GM18502 (cell line): ENCODE measurements around the gene TLR7.

Source experiments
- ATAC-seq: cut with Tn5 transposase; IDR thresholded peaks from one replicate; pipeline ENCODE4 v1.9.1; 2021; ENCODE audit warnings: mild to moderate bottlenecking; ENCODE audit not compliant: unreplicated experiment, poor library complexity

Gene TLR7

GRCh38 chrX:12887767-12888166, 20.9 kb downstream of the TLR7 start:
- ATAC-seq, result no peak

DNA sequence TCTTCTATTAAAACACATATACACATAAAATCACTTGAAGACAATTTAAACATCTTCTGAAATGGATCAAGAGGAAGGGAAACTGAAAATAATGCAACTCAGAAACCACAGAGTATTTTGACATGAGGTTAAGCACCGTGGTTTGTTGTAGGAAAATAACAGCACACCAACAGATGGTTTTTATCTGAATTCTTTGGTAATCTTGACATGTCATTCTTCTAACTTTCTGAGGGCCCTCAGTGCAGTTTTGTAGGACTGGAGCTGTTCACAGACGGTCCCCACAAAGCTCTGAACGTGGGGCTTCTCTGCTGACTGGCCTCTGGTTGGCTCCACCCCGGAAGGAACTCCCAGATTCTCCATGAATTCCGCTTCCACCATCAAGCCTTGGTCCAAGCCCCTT, 23.6 kb downstream of the TLR7 start:
- ATAC-seq, result peak; percentile 66

- ATAC-seq, result peak; percentile 1
Measured at GRCh38 chrX:12891171-12891570, 24.3 kb downstream of the TLR7 start.

- ATAC-seq, result peak; percentile 48
Measured at GRCh38 chrX:12891915-12892506, 25.1 kb downstream of the TLR7 start.

GRCh38 chrX:12892716-12893115, 25.8 kb downstream of the TLR7 start:
- ATAC-seq, result no peak

DNA sequence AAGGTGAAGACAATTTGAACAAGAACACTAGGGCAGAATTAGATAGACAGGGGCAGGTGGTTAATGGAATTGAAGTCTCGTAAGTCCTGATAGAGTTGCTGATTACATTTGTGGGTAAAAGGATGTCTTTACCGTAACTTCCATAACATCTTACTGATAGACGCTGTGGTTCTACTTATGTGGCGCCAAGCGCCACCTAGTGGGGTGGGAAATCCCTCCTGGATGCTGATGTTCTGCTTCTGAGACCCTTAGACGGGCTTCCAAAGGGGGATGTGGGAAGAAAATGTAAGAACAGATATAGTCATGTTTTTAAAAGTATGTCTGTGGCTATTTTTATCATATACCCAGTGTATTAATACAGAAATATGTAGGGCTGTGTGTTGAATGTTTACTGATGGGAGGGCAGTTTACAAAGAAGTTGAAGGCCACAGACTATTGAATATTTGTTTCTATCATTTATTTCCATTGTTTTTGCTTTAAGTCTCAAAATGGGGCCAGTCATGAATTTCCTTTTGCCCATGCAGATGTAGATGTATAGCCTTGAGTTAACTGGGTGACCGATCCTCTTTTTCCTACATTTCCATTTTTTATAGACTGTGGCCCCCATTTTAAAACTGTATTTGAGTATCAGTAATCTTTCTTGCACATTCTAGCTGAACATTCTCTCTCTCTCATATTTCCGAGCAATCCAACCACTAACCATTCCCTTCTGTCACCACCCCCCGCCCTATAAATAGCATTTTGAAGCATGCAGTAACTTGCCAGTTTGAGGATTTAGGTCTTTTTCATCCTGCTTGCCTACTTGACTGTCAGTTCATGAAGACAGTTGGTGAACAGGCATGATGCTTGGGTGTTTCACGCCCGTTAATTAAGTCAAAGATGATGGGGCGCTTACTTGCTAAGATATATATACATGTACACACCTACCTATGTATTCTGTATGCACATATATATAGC, 27.5 kb downstream of the TLR7 start:
- ATAC-seq, result no peak

- ATAC-seq, result no peak
Measured at GRCh38 chrX:12895866-12896265, 29.0 kb downstream of the TLR7 start.

- no peak for ATAC-seq
Measured at GRCh38 chrX:12896935-12897334, 30.1 kb downstream of the TLR7 start.

DNA sequence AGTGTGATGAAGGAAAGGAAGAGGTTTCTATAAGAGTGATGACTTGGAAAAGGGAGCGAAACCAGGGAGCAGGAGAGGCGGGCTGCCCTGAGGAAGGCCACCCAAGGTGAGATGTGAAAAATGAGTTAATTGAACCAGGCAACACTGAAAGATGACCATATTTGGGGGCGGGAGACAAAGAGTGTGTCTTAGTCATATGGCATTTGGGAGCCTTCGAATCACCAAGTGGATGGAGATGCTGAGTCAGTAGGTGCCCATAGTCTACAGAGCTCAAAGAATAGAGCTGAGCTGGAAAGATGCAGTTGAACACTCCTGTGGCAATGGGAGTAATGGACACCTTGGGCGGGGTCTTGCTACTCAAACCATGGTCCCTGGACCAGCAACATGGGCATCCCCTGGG, 31.2 kb downstream of the TLR7 start:
- no peak for ATAC-seq

DNA sequence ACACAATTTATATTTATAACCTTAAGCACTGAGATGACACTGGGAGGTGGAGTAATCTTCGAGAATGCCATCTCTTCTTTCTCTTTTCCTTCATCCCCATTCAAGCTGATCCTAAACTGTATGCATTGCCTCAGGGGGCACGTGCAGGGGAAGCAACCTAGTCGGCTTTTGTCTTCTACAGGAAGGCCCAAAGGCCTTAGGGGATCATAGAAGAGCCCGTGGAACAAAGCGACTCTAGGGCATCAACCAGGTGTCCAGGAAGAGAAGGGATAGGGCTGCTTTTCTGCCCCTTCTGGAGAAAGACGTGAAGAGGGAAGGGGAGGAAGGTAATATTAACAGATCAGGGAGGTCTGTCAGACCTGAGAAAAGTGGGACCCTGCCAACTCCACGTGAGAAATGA, 32.6 kb downstream of the TLR7 start:
- ATAC-seq, result no peak

DNA sequence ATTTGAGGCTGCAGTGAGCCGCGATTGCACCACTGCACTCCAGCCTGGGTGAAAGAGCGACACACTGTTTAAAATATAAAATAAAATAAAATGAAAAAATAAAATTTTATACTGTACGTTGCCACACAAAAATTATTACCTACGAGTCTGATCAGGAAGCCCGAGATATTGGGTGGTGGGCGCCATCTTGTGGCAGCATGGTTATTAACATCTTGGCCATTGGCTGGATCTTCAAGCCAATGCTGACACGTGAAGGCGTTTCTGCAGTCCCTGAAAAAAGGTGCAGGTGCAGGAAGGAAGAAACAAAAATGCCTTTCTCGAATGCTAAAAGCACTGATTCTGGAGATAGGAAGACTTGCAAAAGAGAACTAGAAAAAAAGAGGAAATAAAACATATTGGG, 34.6 kb downstream of the TLR7 start:
- ATAC-seq, result no peak

- ATAC-seq, result no peak
Measured at GRCh38 chrX:12903646-12904045, 36.8 kb downstream of the TLR7 start.

DNA sequence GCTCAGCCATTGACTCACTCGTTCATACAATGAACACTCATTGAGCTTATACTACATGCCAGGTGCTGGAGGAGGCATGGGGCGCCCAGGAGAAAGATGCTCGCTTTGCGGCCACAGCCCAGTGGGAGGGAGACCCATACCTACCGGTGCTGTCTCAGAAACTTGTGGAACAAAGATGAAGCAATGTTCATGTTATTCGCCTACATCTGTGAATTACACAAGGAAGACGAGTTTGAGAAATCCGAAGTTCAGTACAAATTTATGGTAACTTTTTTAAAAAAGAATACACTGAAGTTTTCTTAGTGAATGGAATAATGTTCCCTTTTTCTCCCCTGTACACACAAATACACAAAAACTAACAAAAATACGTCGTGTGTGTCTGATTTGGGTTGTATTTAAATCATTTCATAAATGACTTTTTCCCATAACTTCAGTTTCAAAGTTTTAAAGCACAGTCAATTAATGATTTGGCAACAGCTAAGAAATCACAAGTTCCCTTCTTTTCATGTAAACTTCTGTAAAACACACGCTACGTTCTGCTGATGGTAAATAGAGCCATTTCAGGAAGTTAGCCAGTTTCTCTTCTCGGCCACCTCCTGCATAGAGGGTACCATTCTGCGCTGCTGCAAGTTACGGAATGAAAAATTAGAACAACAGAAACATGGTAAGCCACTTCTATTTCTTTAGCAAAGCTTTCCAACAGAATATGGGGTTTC, 39.3 kb downstream of the TLR7 start, which contains the start of gene TLR8:
TLR8 (plus strand) TSS at position 575 of the 716 bp plus-strand sequence; CDS start at position 662, 87 bp downstream.
- ATAC-seq, result no peak

DNA sequence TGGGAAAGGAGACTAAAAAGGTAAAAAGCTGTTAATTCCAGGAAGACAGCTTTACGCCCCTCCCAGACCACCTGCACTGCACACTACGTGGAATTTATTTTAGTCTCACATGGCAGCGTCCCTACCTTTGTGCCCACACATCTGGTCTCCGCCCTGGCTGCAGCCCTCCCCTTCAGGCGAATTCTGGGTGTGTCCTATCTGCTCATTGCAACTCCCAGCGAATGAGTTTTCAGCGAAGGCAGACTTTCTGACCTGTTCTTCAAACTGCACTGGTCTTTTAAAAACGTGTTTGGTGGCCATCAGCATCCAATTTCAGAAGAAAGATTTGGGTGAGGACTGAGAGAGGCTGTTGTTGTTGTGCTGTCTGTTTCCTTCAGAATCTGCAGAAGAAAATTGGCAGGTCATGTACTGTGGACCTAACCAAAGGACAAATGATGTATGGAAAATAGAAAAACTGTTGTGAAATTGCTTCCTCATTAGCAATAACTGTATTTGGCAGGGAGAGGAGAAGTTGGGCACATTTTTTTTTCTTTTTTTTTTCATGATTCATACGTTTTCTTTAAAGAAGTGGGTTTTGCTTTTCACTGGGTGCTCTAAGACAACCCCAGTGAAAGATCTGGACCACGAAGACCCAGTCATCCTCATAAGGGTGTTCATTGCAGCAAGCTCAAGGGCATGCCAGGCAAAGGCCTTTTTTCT, 43.7 kb downstream of the TLR7 start:
- ATAC-seq, result no peak

DNA sequence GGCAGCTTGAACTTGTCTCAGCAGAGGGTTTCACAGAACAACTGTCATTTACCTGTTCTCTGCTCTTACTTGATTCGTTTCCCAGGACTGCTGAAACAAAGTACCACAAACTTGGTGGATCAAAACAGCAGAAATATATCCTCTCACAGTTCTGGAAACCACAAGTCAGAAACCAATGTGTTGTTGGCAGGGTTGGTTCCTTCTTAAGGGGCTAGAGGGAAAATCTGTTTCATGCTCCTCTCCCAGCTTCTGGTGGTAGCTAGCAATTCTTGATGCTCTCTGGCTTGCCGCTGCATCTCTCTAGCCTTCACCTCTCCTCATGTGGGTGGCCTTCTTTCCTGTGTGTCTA, 44.2 kb downstream of the TLR7 start:
- ATAC-seq, result no peak

DNA sequence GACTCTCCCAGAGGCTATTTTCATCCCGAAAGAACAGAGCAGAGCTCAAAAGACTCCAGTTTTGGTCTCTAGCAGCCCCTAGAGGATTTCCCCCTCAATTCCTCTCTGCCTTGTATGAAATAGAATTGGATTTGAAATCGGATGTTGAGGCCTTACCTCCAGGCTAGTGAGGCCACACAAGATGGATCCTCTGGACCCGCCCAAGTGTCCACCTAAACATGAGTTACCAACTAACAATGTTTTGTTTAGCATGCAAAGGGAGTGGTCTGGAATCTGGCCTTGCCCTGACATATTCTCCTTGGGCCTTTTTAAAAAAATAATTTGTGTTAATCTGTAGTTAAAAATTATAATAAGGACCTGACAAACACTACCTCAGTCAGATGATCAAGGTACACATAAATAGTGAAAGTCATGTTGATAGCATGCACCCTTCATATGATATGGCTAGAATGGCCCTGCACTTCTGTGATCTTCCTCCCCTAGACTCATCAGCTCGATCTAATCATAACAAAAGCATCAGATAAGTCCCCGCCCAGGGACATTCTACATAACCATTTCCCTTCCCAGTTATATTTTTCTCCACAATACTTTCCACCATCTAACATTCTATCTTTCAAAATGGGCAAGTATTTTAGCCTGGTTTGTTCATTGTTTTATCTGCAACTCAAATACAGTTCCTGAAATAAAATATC, 46.1 kb downstream of the TLR7 start:
- no peak for ATAC-seq

GRCh38 chrX:12917753-12918152, 50.9 kb downstream of the TLR7 start:
- ATAC-seq, result no peak

- ATAC-seq, result no peak
Measured at GRCh38 chrX:12919051-12919450, 52.2 kb downstream of the TLR7 start.

DNA sequence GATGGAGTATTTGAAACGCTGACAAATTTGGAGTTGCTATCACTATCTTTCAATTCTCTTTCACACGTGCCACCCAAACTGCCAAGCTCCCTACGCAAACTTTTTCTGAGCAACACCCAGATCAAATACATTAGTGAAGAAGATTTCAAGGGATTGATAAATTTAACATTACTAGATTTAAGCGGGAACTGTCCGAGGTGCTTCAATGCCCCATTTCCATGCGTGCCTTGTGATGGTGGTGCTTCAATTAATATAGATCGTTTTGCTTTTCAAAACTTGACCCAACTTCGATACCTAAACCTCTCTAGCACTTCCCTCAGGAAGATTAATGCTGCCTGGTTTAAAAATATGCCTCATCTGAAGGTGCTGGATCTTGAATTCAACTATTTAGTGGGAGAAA, 52.7 kb downstream of the TLR7 start:
- ATAC-seq, result no peak

- ATAC-seq, result no peak
Measured at GRCh38 chrX:12920990-12921389, 54.1 kb downstream of the TLR7 start.
